Measurements from ENCODE around the gene NSUN6.

- TF ChIP-seq EZH2phosphoT487 (IDR thresholded peaks at IDR 0.05; ENCODE audit: insufficient read depth, low read depth) (no peak), EZH2 (IDR thresholded peaks at IDR 0.05; ENCODE audit: insufficient read depth, poor library complexity, severe bottlenecking) (no peak)
Measured at GRCh38 chr10:18658271-18659124, 7.1 kb upstream of the NSUN6 start.
